Activated naive CD8-positive, alpha-beta T cell treated with anti-CD3 and anti-CD28 coated beads, Interleukin-2, amount 50 U/mL, for 16 hours (primary cell): Measurements from ENCODE around the gene KIAA1549.

Experiments used
- DNase-seq: peaks from one replicate; pipeline ENCODE4 v3.0.0-alpha.2; 2020; ENCODE audit warnings: low read depth, low spot score

Gene KIAA1549

DNA sequence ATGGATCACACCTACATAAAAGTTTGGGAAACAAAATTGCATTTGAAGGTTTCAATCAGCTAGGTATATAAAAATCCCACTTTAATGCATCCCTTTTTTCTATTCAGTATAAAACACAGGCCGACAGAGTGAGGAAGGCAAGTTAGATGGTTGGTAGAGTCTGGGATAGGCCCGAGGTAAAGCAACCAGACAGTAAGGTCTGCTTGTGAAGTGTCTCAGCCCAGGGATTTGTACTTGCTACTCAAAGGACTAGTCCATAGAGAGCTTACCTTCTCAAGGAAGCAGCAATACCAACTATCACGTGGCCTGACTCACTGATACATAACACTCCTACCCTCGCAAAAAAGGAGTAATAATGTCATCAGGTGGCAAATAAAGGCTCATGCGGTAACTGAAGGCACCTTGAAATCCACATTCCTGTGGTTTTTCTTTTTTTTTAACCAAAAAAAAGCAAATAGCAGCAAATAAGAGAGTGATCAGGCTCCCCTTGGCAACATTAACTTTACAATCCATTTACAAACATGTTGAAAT is 127.0 kb downstream of the KIAA1549 start:
- no peak for DNase-seq

DNA sequence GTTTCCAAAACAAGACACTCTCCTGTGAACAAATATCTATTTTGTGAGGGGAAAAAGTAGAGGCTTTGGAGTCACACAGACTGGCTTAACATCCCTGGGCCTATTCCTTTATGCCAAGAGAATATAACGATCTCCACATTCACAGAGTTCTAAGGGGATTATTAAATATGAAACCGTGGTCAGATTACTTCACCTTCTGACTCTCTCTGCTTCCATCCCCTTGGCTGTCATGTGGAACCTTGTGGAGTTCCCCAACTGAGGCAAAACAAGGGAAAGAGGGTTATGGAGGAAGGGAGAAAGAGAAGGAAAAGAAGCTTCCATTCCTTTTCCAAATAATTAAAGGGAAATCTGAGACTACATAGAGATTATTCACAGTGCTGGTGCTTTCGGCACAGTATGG is 127.7 kb downstream of the KIAA1549 start:
- DNase-seq = no peak

DNA sequence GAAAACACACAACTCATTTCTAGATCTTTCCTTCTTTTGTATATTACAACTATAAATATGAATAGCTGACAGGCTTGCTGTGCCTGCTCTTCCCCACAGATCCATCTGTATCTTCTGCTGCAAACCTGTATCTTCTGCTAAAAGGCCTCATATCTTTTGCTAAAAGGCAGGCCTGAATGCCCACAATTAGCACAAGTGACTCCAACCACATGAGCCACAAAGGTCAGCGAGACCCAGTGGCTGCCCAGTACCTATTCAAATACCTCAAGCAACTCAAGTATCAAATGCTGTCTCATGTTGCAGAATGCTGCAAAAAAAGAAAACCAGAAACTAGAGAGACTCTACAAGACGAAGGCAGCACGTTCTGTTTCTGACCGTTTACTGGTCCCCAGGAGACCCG is 128.7 kb downstream of the KIAA1549 start:
- DNase-seq = no peak

DNA sequence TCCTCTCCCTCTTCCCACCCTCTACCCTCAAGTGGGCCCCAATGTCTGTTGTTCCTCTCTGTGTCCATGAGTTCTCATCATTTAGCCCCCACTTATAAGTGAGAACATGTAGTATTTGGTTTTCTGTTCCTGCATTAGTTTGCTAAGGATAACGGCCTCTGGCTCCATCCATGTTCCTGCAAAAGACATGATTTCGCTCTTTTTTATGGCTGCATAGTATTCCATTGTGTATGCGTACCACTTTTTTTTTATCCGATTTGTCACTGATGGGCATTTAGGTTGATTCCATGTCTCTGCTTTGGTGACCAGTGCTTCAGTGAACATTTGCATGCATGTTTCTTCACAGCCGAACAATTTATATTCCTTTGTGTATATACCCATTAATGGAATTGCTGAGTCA is 131.5 kb downstream of the KIAA1549 start:
- no peak for DNase-seq

DNA sequence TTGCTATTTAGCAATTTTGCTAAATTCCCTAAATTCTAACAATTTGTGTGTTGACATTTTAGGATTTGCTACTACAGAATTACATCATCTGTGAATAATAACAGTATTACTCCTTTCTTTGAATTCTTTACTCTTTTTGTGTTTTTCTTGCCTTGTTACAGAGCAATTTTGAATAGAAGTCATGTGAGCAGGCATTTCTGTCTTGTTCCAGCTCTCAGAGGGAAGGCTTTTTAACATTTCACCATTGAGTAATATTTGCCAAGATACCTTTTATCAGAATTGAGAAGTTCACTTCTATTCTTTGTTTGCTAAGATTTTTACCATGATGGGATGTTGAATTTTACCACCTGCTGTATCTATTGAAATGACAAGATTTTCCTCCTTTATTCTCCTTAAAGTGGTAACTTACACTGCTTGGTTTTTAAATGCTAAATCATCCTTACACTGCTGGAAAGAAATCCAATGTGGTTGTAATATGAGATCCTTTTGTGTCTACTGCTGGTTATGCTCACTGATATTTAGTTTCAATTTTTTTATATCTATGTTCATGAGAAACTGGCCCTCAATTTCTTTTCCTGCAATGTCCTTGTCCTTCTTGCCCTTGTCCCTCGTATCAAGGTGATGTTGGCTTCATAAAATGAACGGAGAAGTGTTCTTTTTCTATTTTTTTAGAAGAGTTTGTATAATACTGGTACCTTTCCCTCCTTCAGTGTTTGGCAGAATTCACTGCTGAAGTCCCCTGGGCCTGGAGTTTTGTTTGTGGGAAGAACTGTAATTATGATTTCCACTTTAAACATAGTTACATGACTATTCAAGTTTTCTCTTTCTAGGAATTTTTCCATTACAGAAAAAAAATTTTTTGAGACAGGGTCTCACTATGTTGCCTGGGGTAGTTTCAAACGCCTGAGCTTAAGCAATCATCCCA is 132.9 kb downstream of the KIAA1549 start:
- DNase-seq = no peak

DNA sequence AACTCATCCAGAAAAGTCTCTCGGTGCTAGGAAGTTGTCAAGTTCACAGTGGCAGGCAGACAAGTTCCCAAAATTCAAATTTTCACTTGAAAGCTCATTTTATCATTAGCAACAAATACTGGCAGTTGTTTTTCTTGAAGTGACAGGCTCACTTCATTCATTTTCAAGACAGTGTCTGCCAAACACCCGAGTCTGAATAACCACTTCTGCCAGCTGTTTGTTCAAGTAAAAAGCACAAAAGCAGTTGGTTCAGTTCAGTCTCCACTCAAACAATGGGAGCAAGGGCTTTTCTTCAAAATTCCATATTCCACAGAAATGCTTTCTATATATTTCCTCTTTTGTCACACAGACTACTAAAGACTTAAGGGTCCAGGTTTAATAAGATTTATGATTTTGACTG is 135.5 kb downstream of the KIAA1549 start:
- no peak for DNase-seq

DNA sequence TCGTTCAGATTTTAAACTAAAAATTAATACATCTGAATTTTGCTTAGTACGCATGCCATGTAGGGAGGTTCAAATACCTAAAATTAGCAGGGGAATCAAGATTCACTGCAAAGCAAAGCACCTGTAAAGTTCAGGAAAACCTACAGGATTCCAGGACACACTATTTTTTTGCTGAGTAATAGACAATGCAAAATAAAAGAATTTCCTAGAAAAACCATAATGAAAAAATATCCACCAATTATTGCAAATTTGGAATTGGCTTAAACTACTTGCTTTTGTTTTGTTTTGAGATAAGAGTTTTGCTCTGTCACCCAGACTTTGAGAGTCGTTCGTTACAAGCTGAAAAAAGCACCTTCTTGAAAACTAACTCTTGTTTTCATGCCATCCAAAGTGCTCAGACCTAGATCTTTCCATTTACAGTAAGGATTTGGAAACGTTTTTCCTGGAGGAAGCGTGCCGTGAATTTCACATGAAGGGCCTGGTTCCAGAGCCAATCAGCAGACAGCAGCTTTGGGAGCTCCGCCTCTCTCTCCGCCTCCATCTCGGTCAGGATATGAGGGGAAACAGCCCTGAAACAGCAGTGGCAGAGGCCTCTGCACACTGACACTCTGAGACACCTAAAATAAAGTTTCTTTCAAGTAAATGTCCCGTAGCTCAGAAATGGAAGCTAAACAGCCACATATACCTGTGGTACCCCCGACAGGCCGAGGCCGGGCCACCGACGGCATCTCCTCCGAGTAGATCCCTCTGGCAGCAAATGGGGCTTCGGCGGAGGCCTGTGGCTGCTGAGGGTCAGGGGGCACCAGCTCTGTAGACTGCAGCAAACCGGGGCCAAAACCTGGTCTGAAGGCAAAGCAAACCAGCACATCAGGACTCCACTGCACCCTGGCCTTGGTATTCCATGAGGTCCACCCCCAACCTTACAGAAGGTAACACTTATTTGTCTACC is 137.3 kb downstream of the KIAA1549 start:
- DNase-seq = no peak

DNA sequence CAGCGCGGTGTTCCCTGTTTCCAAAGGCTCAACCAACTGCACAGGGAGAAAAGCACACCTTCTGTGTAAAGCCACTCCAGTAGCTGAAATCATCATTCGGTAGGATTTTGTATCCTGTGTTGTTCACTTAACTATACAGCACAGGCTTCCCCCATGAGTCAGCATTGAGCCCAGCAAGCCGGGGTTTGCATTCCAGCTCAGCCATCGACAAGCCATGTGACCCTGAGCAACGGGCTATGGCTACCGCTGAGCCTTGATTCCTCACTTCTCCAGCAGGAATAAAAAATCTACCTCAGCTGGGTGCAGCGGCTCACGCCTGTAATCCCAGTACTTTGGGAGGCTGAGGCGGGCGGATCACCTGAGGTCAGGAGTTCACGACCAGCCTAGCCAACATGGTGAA is 139.1 kb downstream of the KIAA1549 start:
- DNase-seq = no peak

DNA sequence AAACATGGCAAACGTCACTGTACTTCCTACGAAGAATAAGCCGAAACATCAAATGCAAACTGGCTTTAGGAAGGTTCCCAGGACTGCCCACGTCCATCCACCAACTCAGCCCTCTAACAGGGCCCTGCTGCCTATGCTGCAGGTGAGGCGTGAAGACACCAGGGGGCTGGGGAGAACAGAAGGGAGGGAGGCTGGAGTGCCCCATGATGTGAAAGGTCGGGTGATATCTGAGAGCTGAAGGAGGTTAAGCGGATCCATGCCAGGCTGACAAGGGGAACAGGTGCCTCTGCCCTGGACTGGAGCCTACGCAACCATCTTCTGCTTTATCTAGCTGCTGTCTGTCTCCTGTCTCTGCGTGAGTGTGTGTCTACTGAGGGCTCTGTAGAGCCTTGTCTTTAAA is 143.0 kb downstream of the KIAA1549 start:
- no peak for DNase-seq

DNA sequence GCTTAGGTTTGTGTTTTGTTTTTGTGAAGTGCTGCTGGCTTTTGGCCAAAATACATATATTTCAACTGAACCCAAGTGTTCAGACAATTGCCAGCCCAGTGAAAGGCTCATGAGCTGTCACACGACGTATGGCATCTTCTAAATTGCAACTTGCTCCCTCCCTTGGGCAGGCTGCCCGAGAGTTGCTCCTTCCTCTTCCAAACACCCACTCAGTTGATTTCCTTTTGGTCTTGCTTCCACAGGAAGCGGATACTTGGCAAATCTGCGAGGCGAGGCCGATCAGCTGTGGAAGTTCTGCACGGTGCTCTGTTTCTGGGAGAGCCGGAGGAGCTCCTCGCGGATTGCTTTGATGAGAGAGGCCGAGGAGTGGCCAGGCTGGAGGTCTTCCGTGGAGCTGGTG is 143.6 kb downstream of the KIAA1549 start:
- DNase-seq = no peak

DNA sequence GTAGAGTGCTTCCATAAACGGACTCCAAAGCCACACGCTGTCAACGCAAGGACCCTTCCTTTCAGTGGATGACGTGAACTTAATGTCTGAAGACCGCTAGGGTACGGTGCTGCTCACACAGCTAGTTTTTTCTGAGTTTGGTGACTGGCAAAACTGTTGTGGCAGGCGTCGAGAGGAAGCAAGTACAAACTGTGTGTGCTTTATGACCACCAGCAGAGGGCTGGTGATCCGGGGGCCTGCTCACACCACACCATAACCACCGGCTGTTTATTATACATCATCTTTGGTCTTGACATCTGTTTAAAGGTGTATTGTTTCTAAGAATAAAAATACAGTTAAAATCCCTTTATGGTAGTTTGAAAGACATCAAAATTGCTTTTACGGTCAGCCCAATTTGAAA is 146.1 kb downstream of the KIAA1549 start:
- DNase-seq = no peak

DNA sequence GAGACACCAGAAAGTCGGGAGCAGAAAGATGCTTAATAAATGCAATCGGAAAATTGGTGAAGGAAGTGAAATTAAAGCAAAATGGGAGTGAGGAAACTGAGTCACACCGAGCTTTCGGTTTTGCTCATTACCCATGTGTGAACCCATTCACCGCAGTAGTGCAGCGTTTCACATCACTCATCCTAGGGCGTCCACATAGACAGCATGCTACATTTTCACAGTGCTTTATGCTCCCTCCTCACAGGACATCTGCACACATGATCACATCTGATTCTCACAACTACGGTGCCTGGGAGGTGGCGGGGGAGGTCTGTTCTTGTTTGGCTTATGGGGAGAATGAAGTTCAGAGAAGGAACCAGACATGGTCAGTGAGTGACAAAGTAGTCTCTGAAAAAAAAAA is 146.6 kb downstream of the KIAA1549 start:
- DNase-seq = no peak

DNA sequence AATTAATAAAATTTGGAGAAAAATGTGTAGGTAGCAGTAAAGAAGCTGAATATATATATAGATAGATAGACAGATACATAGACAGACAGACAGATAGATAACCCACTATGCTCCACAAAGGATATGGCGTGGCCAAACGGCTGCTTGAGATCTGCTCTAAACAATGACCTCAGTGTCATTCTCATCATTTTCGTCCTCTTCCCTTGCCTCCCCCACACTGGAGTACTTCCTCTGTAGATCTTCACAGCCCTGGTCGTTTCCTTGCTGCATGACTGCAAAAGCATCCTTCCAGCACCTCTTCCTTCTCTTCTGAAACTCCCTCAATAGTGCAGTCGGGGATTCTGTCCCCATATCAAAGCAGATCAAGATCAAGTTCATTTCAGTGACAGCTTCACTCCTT is 147.6 kb downstream of the KIAA1549 start:
- no peak for DNase-seq

DNA sequence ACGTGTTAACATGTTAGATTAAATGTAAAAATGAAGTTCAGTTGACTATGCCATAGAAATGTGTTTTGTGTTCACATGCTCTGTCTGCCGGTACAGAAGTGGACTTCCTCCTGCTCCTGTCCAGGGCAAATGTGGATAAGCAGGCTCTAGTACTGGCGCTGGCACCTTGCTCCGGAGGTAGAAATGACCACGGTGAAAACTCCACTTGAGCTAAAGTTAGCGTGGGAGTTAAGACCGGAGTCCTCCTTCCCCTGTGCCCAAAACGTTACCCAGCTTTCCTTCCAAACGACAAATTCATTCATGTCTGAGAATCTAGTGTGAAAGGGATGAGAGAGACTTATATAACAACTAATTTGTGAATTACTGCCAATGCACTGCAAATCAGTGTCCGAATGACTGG is 148.2 kb downstream of the KIAA1549 start:
- DNase-seq = no peak

DNA sequence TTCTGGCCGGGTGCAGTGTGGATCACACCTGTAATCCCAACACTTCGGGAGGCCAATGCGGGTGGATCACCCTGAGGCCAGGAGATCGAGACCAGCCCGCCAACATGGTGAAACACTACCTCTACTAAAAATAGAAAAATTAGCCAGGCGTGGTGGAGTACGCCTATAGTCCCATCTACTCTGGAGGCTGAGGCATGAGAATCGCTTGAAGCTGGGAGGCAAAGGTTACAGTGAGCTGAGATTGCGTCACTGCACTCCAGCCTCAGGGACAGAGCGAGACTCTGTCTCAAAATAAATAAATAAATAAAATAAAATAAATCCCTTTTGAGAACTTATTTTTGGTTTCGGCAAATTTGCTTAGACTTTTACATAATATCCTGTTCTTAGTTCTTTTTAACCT is 151.9 kb downstream of the KIAA1549 start:
- DNase-seq = no peak

DNA sequence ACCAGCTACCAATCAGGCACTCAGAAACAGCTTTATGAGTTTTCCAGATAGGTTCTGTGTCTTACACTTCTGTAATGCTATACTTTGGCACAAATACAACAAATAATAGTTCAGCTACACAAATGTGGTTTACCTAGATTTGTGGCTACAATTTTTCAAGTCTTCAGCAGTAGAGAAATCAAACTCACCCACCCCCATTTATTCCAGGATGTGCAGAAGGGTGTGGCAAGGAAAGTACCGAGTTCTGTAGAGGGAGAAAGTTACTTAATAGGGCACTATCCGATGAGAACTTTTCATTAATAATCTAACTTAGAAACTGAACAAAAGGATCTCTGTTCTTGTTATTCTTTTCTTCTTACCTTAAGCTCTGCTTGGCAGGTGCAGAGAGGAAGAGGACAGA is 152.9 kb downstream of the KIAA1549 start:
- no peak for DNase-seq

DNA sequence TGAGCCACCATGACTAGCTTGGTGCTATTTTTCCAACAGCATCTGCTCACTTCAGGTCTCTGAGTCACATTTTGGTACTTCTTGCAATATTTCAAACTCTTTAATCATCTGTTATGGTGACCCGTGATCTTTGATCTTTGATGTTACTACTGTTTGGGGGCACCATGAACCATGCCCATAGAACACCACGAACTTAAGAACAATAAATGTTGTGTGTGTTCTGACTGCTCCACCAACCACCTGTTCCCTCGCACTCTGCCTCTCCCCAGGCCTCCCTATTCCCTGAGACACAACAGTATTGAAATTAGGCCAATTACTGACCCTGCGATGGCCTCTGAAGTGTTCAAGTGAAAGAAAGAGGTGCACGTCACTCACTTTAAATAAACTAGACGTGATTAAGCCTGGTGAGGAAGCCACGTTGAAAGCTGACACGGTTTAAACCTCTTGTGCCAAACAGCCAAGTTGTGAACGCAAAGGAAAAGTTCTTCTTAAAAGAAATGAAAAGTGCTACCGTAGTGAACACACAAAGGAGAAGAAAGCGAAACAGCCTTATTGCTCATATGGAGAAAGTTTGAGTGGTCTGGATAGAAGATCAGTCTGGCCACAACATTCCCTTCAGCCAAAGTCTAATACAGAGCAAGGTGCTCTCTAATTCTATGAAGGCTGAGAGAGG is 156.0 kb downstream of the KIAA1549 start:
- DNase-seq = no peak

DNA sequence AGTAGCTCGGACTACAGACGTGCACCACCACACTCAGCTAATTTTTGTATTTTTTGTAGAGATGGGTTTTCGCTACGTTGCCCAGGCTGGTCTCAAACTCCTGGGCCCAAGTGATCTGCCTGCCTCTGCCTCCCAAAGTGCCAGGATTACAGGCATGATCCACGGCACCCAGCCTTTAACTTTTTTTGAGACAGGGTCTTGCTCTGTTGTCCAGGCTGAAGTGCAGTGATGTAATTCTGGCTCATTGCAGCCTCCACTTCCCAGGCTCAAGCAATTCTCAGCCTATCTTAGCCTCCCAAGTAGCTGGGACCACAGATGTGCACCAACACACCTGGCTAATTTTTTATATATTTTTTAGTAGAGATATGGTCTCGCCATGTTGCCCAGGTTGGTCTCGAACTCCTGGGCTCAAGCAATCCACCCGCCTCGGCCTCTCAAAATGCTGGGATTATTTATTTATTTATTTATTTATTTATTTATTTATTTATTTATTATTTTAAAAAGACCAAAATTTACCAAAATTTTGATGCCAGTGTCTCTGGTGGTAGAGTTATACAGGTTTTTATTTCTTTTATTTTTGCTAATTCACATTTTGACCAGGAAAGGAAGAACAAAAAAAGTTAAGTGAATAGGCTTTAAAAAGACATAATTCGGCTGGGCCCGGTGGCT is 158.2 kb downstream of the KIAA1549 start:
- no peak for DNase-seq

DNA sequence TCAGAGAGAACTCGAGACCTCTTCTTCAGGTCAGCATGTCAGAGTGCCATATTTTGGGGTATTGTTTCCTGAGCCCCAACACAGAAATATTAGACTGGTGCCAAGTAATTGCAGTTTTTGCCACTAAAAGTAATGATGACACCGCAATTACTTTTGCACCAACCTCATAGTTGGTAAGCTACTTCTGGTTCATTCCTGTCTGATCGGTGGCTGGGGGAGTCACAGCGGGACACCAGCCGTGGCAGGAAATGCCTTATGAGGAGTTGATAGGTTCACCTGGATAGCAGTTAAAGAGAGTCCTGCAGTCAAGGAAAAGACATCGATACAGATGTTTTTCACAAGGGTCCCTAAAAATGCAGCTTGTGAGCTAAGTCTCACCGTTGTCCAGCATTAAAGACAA is 159.3 kb downstream of the KIAA1549 start:
- DNase-seq = no peak

DNA sequence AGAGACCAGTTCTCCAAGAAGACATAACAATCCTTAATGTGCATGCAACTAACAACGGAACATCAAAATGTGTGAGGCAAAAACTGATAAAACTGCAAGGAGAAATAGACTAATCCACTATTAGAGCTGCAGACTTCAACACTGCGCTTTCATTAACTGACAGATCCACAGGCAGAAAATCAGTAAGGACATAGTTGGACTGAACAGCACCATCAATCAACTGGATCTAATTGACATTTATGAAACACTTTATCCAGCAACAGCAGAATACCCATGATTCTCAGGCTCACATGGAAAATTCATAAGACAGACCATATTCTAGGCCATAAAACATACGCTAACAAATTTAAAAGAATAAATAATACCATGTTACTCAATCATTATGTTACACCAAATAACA is 161.6 kb downstream of the KIAA1549 start:
- DNase-seq = no peak

DNA sequence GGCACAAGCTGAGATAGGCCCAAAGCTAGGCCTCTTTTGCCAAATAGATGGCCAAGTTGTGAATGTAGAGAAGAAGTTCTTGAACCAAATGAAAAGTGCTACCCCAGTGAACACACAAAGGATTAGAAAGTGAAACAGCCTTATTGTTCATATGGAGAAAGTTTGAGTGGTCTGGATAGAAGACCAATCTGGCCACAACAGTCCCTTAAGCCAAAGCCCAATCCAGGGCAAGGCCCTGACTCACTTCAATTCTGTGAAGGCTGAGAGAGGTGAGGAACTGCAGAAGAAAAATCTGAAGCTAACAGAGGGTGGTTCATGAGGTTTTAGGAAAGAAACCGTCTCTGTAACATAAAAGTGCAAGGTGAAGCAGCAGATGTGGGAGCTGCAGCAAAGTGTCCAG is 164.5 kb downstream of the KIAA1549 start:
- no peak for DNase-seq
